ENCODE measurements around the gene MYOZ3.

Gene MYOZ3

GRCh38 chr5:150627731-150628545, 33.1 kb upstream of the MYOZ3 start:
- no peak for DNase-seq

- no peak for DNase-seq
Observed at GRCh38 chr5:150628936-150629485, 32.0 kb upstream of the MYOZ3 start.

GRCh38 chr5:150630016-150630415, 31.0 kb upstream of the MYOZ3 start:
- no peak for DNase-seq

GRCh38 chr5:150630461-150631325, 30.4 kb upstream of the MYOZ3 start:
- peak; percentile 87 for DNase-seq

- no peak for DNase-seq
Observed at GRCh38 chr5:150631326-150631701, 29.7 kb upstream of the MYOZ3 start.

GRCh38 chr5:150632305-150633160, 28.5 kb upstream of the MYOZ3 start:
- peak; percentile 80 for DNase-seq

GRCh38 chr5:150633429-150633828, 27.6 kb upstream of the MYOZ3 start:
- no peak for DNase-seq

- peak; percentile 41 for DNase-seq
Observed at GRCh38 chr5:150636391-150637244, 24.4 kb upstream of the MYOZ3 start.

GRCh38 chr5:150637245-150638052, 23.6 kb upstream of the MYOZ3 start:
- no peak for DNase-seq

GRCh38 chr5:150638053-150638444, 23.0 kb upstream of the MYOZ3 start:
- DNase-seq: no peak

- no peak for DNase-seq
Observed at GRCh38 chr5:150638488-150639376, 22.3 kb upstream of the MYOZ3 start.

- no peak for DNase-seq
Observed at GRCh38 chr5:150639377-150639692, 21.7 kb upstream of the MYOZ3 start.

GRCh38 chr5:150639751-150640150, 21.3 kb upstream of the MYOZ3 start:
- no peak for DNase-seq

GRCh38 chr5:150640311-150641005, 20.6 kb upstream of the MYOZ3 start, which contains the start of gene SYNPO:
Gene SYNPO (plus strand): TSS chr5:150640660. CDS start chr5:150648276, 7,616 bp downstream.
- no peak for DNase-seq

GRCh38 chr5:150641006-150641570, 20.0 kb upstream of the MYOZ3 start:
- DNase-seq: no peak

GRCh38 chr5:150641824-150642566, 19.1 kb upstream of the MYOZ3 start:
- DNase-seq: no peak

GRCh38 chr5:150642567-150642927, 18.5 kb upstream of the MYOZ3 start:
- DNase-seq: no peak

Data from NCI-H1694 treated with DMSO at 0.1 percent for 48 hours (cell line).